ENCODE measurements around the gene PITPNB. TPM values are rescaled to one million over a fixed set of nuclear protein-coding genes. Genes with fewer than 3 reads are reported as not detected.
A peak's percentile ranks its signal among the peaks of the same experiment; 100 is the strongest.

Gene PITPNB
- total RNA-seq, 1 donor from 2014 or later = 101 TPM

DNA sequence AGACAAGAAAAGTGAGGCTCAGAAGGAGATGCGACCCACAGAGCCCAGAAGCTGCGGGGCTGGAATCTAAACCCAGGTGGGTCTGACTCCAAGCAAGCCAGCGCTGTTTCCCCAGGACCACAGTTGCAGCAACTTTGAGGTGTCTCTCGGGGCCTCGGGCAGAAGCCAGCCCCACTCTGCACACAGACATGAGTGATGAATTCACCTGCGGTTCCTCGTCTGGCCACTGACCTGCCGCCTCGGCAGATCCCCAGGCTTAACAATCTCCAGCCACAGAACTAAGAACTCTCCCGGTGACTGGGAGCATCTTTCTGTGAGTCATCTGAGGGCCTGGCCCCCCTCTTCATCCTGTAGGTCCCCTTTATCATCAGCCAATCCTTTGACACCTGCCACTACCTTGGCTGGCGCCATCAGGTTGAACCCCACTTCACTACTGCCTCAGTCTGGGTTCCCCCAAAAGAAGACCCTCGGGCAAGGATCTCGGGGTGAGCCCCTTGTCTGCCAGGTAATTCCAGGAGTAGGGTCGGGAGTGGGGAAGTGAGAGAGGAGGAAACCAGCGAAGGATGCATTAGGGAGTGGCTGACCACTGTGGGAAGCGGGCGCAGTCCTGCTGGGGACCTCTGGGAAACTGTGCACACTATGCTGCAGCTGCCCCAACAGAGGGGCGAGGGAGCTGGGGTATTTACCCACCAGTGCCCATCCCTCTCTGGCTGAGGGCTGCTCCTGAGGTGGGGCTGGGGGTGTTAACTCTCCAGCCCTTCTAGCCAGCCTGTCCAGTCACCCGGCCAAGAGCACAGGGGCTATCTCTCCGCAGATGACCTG, 84.5 kb downstream of the PITPNB start:
- DNase-seq (ENCODE audit: low spot score) = peak; percentile 84

DNA sequence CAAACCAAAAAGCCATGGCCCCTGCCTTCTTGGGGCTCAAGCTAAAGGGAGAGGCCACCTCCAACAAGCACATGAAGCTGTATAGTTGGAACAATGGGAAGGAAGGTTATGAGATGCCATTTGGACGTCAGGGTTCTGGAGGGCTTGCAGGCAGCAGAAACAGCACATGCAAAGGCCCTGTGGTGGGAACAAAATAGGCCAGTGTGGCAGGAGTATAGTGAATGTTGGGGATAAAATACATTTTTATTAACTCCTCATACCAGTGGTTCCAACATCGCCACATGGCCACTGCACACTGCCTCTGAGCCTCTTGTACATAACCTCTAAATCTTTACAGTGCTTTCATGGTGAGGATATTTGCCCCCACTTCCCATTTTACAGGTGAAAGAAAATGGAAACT, 85.3 kb downstream of the PITPNB start:
- DNase-seq (ENCODE audit: low spot score) = peak; percentile 33

DNA sequence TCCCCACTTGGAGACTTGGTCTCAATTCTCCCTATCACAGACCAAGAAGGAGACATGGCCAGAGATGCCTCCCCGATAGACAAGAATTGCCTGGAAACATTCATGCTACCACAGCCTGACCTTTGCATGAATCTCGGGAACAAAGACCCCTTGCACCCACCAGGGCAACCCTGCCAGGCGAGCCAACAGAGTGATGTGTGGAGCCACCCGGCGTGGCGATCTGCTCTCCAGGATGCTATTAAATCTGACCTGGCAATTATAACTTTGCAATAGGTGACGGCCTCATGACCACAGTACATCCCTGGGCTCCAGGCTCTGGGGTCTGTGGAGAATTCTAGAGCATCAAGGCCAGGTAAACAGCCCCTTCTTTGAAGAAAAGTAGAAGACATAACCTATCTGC, 86.5 kb downstream of the PITPNB start:
- DNase-seq (ENCODE audit: low spot score) = no peak

DNA sequence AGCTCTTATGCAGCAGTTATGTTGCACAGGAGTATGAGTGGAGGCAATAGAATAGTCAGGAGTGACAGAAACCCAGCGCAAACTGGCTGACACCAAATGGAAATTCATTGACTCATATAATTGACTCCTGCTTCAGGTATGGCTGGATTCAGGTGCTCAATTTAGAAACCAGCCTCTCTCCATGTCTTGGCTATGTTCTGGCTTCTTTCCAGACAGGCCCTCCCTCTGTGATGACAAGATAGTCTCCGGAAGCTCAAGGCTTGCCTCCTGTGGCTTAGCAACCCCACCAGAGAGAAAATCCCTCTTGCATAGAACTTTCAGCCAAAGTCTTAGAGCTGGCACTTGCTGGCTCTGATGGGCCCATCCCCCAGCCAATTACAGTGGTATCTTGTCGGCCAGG, 89.4 kb downstream of the PITPNB start:
- DNase-seq (ENCODE audit: low spot score) = no peak

DNA sequence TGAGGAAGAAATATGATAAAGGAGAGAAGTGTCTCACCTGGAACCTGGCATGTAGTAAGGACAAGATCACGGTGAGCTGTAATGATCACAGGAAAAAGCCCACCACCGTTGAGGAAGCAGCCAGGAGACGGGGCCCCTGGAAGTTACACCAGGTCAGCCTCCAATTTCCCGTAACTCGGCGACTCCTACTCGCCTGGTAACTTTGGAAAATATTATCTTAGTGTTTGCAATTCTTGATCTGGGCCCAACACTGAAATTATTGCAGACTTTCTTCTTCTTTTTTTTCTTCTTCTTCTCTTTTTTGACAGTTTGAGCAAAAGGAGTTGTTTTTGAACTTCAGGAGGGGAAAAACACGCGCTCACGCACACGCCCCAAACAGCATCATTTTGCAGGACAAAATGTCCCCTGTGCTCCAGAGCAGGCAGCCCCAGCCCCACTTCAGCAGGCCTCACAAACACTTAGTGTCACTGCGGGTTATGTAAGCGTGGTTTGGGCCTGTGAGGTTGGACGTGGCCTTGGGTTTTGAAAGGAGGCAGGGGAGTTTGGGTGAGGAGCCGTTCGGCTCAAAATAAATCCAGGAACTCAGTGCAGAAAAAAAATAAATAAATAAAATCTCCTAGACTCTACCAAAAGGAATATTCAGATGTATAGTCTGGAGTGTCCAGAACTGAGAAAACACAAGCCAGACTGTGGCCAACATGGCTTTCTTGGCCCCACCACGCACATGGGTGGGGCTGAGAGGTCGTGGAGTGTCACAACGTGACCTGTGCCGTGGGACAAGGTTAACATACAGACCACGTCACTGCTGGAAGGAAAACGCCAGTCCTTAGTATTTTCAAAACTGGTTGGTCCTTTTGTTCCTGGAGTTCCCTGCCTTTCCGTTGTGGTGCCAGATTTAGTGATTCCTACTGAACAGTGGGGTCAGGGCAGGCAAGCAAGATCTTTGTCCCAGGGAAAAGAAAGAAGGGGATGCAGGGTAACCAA, 91.2 kb downstream of the PITPNB start:
- no peak for DNase-seq (ENCODE audit: low spot score)

DNA sequence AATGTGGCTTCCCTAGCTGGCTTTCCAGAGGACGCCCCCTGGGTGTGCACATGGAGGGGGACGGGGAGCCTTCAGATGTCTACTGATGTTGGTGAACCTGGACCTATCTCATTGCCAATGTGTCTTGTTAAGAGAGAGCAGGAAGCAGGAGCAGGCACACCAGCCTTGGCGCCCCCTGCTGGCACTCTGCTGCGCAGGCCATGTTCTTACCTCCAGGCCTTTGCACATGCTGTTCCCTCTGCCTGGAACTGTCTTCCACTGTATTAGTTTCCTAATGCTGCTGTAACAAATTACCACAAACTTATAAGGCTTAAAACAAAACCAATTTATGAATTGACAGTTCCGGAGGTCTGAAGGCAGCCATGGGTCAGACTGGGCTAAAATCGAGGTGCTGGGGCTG, 93.9 kb downstream of the PITPNB start:
- DNase-seq (ENCODE audit: low spot score) = no peak

DNA sequence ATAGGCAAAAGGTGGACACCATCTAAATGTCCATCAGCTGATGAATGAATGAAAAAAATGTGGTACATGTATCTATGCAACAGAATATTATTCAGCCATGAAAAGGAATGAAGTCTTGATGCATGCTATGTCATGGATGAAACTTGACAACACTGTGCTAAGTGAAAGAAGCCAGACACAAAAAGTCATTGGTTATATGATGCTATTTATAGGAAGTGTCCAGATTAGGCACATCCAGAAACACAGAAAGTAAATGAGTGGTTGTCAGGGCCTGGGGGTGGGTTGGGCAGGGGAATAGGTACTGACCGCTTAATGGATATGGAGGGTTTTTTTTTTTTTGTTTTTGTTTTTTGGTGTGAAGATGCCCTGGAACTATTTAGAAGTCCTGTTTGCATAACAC, 95.8 kb downstream of the PITPNB start:
- no peak for DNase-seq (ENCODE audit: low spot score)

DNA sequence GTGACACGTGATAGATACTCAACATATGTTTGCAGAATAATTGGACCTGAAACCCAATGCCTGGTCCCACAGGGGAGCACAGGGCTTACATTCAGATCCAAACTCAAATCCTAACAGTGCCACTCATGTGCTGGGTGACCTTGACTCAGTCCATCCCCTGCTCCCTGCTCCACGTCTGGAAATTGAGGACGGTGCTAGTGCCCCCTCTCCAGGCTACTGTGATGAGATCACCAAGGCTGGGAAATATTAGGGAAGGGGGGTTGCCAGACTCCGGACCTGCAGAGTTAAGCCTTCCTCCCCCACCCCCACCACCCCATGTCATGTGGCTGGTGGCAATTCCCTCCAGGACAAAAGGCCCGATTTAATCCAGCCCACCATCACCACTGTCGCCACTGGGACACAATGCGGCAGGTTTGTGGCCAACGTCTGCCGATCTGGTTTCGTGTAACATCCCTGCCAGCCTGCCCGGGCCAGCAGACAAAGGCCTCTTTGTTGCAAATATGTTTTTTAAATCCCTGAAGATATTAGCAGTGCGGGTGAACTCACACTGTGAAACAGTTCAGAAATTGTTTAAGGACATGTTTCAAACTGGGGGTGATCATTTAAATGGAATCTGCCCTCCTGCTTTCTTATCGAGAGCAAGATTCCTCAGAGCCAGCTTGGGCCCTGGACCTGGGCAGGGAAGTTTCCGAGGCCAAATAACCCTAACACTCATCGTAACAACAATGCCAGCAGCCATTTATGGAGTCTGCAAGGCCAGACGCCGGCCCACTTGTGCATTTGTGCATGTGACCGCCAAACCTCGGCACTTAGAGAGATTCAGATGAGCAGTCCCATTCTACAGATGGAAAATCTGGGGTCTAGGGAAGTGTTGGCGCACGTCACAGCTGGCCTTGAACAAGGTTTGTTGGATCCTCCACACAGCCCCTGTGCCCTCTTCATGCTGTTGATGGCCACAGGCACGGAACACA, 97.9 kb downstream of the PITPNB start:
- no peak for DNase-seq (ENCODE audit: low spot score)

DNA sequence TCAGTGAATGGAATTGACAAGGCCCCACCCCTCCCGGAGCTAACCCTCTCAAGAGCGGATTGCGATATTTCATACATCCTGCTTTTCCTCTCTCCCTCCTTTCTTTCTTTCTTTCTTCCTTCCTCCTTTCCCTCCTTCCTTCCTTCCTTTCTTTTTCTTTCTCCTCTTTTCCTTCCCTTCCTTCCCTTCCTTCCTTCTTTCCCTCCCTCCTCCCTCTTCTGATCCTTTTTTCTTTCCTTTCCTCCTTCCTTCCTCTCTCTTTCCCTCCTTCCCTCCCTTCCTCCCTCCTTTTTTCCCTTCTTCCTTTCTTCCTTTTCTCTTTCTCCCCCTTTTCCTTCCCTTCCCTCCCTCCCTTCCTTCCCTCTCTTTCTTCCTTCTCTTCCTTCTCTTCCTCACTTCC, 102.5 kb downstream of the PITPNB start:
- no peak for DNase-seq (ENCODE audit: low spot score)

DNA sequence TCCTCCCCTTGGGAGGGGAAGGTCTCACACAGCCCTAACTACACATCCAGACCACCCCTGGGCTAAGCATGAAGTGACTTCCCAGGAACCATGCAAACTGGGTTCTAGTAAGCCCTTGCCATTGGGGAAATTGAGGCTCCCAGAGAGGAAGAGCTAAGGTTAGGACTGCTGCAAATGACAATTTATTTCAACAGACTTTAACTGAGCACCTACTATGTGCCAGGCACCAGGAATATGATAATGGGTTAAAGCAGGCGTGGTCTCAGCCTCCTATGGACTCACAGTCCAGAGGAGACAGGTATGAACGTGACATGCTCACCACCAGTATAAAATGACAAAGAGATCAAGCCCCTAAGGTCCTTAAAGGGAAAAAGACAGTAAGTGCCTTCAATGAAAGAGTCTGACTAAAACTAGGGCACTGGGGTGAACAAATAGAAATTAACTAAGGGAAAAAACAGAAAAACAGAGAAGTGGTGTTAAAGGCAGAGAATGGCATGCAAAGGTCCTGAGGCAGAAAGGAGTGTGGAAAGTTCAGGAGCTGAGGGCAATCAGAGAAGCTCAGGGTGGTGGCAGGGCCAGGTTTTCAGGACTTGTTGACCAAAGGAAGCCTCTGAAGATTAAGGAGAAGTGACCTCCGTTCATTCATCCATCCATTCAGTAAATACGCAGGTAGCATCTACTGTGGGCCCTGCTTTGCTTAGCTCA, 103.1 kb downstream of the PITPNB start:
- DNase-seq (ENCODE audit: low spot score) = no peak

DNA sequence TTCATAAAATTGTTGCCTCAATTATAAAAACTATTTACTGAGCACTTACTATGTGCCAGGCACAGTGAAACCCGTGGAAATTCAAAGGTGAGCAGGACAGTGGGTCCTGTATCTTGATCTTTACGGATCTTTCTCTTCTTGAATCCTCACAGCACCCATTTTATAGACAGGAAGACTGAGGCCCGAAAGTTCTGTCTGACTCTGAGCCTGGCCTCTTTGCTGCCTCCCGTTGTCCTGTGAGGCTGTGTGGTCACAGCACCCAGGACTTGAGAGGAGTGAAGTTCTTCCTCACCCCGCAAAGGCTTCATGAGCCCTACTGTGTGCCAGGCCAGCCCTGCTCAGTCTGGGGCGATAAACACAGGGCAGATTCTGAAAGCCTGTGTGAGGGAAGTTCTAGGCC, 104.1 kb downstream of the PITPNB start:
- DNase-seq (ENCODE audit: low spot score) = no peak

DNA sequence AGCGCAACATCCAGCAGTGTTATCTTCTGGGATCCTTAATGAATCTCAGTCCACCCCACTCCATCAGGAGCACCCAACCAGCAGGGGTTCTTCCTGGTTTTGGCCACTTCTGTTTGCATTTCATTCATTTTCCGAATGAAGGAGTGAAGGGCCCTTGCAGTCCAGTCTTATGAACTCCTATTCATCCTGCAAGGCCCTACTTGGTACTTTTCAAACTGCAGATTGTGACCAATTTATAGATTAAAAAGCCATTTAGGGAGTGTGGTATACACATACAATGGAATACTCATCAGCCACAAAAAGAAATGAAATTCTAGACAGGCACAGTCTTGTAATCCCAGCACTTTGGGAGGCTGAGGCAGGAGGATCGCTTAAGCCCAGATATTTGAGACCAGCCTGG, 107.3 kb downstream of the PITPNB start:
- DNase-seq (ENCODE audit: low spot score) = no peak

DNA sequence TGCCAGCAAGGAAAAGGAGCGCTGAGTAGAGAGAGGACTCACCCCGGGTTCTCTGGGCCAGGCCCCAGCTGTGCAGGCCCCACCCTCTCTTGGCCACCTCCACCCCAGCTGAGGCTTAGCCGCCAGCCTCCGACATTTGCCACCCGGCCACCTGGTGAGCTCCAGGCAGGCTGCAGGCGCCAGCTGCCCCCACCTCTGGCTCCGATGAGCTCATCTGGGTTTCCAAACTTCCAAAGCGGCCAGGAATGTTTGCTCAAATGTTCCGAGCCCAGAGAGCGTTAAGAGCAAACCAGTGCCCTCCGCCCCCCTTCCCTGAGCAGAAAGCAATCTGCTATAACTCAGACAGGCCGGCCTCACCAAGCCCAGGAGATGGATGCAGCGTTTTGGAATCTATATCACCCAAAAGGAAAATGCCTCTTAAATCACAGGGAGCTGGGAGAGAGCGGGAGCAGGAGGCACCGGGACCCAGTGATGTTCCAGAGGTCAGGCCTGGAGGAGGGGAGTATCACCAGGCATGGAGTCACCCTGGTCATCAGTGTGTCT, 108.4 kb downstream of the PITPNB start:
- no peak for DNase-seq (ENCODE audit: low spot score)

DNA sequence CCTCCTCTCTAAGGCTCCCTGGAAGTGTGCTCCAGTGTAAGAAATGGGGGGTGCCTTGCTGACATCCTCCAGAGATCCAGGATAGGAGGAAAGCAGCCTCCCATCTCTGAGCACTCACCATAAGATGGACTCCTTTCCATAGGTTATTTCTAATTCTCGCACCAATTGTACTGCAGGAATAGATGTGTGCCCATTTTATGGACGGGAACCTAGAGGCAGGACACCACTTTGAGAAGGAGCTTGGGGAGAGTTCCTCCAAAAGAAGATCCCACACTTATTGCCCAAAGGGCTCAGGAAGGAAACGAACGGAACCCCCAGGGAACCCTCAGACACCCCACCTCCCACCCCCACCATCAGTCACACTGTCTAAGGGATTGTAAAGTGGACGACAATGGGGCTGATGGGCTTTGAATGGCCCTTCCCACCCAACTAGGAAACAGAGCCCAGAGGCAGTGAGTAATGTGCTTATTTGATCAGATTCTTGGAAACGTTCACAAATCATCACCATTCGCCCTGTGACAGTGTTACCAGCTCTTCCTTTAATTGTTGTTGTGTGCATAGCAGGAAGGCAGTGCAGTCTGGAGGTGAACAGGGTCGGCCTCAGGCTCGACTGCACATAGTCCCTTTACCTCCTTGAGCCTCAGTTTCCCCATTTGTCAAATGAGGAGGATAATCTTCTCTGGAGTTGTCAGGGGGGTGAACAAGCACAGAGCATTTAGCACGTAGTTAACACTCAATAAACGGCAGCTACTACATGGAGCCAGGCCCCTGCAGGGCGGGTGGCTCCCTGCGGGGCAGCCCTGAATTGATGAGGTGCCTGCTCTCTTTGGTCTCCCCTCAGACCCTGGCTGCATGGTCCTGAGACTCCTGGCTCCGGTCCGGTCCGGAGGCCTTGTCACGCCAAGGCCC, 109.1 kb downstream of the PITPNB start:
- no peak for DNase-seq (ENCODE audit: low spot score)

DNA sequence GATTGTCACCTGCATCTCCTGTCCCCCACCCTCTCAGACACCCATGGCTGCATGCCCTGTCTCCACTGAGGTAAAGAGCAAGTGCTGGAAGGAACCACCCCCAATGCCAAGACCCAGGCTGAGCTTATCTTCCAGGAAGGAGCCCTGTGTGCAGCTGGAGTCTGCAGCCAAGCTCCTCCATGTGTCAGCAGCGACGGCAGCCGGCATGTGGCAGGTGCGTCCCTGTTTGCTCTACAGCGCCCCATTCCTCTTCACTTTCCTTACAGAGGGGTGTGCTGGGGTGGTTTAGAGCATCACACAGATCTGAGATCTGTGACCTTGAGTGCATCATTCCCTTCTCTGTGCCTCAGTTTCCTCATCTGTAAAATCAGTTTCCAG, 109.8 kb downstream of the PITPNB start:
- no peak for DNase-seq (ENCODE audit: low spot score)

DNA sequence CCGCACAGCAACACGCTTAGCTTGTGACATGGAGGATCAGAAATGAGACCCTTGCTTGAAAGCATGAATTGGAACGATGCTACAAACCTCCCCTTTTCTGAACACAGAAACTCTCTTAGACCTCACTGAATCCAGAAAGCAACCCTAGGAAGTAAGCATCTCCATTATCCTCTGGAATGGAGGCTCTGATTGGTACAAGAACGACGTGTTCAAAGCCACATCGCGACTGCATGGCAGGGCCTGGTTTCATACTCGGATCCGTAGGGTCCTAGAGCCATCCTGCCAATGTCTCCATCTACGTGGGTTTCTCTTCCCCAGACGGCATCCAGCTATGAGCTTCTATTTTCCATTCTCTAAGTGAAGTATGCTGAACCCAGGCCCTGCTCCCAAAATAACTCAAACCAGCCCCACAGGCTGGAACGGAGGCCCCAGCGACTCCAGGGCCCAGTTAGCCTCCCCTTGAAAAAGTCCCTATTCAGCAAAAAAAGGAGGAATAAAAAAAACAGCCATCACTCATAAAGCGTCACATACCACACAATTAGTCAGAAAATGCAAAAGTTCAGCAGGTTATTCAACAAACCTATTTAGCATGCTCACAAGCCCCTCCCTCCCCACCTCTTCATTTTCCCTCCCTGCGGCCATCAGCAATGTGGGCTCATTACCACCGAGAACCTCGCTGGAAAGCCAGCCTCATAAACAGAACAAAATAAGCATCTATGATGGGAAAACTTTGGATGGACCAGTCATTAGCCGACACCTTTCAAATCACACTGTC, 110.4 kb downstream of the PITPNB start:
- no peak for DNase-seq (ENCODE audit: low spot score)

DNA sequence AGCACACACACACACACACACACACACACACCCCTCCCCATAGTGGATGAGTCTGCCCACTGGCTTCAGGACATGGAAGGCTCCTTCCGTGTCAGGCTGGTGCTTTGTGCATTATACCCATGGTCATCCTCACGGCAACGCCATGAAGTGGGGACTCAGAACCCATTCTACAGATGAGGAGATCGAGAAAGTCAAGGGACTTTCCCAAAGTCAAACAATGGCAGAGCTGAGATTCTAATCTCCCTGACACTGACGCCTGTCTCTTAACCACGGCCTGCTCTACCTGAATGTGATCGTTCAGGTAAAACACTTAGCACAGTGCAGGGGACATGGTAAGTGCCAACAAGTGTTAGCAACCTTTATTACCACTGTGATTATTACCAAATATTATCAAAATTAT, 113.2 kb downstream of the PITPNB start:
- DNase-seq (ENCODE audit: low spot score) = no peak

Data from mesenteric fat pad (tissue), 1 donor.